HCT116 (cell line): ENCODE results near the gene SFTPA1. TPM values are rescaled to one million over a fixed set of nuclear protein-coding genes. Genes with fewer than 3 reads are reported as not detected.

Experiments used
- ATAC-seq: fragments of 200-7000 bp; cut with Tn5 transposase; 2 replicates; pipeline ENCODE4 v1.9.1; 2020; ENCODE audit warnings: mild to moderate bottlenecking, moderate library complexity
- BruUV-seq: library from RNA; stranded (reverse); fragments of 400-500 nt; replicated peaks from 2 replicates; lab custom pipeline; 2021; lab: Mats Ljungman, UMichigan
- CTCF ChIA-PET: fragments of 300-600 bp; sonication (Branson Sonifier 250); formaldehyde crosslinking; loops from one replicate; lab custom pipeline; 2021; ENCODE audit warnings: antibody characterized with exemption; lab: Charles Lee
- POLR2A ChIA-PET: fragments of 300-600, 350-600 bp; sonication (Branson Sonifier 250); formaldehyde crosslinking; loops from one replicate; lab custom pipeline; 2021; ENCODE audit warnings: antibody characterized with exemption; lab: Charles Lee
- RAD21 ChIA-PET, 2 experiments: fragments of 300-600 bp; sonication (Branson Sonifier 250); formaldehyde crosslinking; loops; one replicate each; lab custom pipeline; 2023; ENCODE audit warnings: low total read pairs in 2 of 2; ENCODE audit not compliant: uncharacterized antibody in 2 of 2, unreplicated experiment in 2 of 2, low non-redundant PET in 1 of 2; lab: Charles Lee
- DNase-seq: peaks from one replicate; pipeline ENCODE4 v3.0.0-alpha.2; 2010; ENCODE audit warnings: low read depth, low spot score
- H2AFZ ChIP-seq: fragments of 200-600 bp; shearing (Covaris generic), sonication (generic); 2 replicates; pipeline ENCODE4 v1.6.1; 2017; ENCODE audit warnings: low read depth, mixed run types, mixed read lengths, antibody characterized with exemption, low read length; ENCODE audit not compliant: poor library complexity, severe bottlenecking
- H3K27ac ChIP-seq: 2 replicates; pipeline ENCODE4 v1.5.1; 2012; ENCODE audit warnings: low read depth, low read length
- H3K27me3 ChIP-seq: fragments of 200-600 bp; sonication (generic); 2 replicates; pipeline ENCODE4 v1.6.1; 2016; ENCODE audit warnings: mixed run types, low read length, mixed read lengths; ENCODE audit not compliant: insufficient read depth
- H3K36me3 ChIP-seq, 2 experiments: fragments of 200-500 bp in 1 of 2; fragments of 200-600 bp in 1 of 2; sonication (Bioruptor generic) in 1 of 2; sonication (generic) in 1 of 2; 2 replicates each; pipeline versions ENCODE4 v1.5.1 to v1.6.1; 2014 to 2016; ENCODE audit warnings: low read length in 2 of 2, inconsistent platforms in 1 of 2, mixed read lengths in 1 of 2, mixed run types in 1 of 2; ENCODE audit not compliant: insufficient read depth in 2 of 2, control insufficient read depth in 1 of 2
- H3K4me1 ChIP-seq, 2 experiments: fragments of 200-600 bp in 1 of 2; sonication (generic) in 1 of 2; 2 replicates each; pipeline versions ENCODE4 v1.5.1 to v1.6.1; 2012 to 2017; ENCODE audit warnings: low read length in 2 of 2, inconsistent platforms in 1 of 2, mild to moderate bottlenecking in 1 of 2, mixed read lengths in 1 of 2, mixed run types in 1 of 2, moderate library complexity in 1 of 2; ENCODE audit not compliant: insufficient read depth in 2 of 2, control insufficient read depth in 1 of 2
- H3K4me2 ChIP-seq: fragments of 200-600 bp; sonication (generic); 2 replicates; pipeline ENCODE4 v1.6.1; 2017; ENCODE audit warnings: mixed run types, low read length, mixed read lengths
- H3K4me3 ChIP-seq, 2 experiments: fragments of 200-600 bp in 1 of 2; sonication (generic) in 1 of 2; replicated peaks in 1 of 2; 2 replicates each; pipeline ENCODE4 v1.5.1; 2011 to 2016; ENCODE audit warnings: low read length in 2 of 2, control low read depth in 1 of 2, low read depth in 1 of 2, mild to moderate bottlenecking in 1 of 2, mixed read lengths in 1 of 2, mixed run types in 1 of 2
- H3K79me2 ChIP-seq: fragments of 200-600 bp; sonication (generic); 2 replicates; pipeline ENCODE4 v1.6.1; 2017; ENCODE audit warnings: mild to moderate bottlenecking, mixed run types, low read length, moderate library complexity, mixed read lengths; ENCODE audit not compliant: insufficient read depth
- H3K9ac ChIP-seq: fragments of 200-600 bp; sonication (generic); 2 replicates; pipeline ENCODE4 v1.6.1; 2016; ENCODE audit warnings: low read length, mixed read lengths
- H3K9me2 ChIP-seq: fragments of 200-600 bp; sonication (generic), shearing (Covaris generic); 2 replicates; pipeline ENCODE4 v1.6.1; 2017; ENCODE audit warnings: mixed run types, mild to moderate bottlenecking, moderate library complexity; ENCODE audit not compliant: insufficient read depth
- H3K9me3 ChIP-seq, 2 experiments: fragments of 200-500 bp in 1 of 2; fragments of 200-600 bp in 1 of 2; sonication (Bioruptor generic) in 1 of 2; sonication (generic) in 1 of 2; 2 replicates each; pipeline ENCODE4 v1.6.1; 2014 to 2017; ENCODE audit warnings: low read length in 2 of 2, mixed read lengths in 2 of 2, inconsistent platforms in 1 of 2, low read depth in 1 of 2, mild to moderate bottlenecking in 1 of 2, mixed run types in 1 of 2, moderate library complexity in 1 of 2; ENCODE audit not compliant: control insufficient read depth in 1 of 2, insufficient read depth in 1 of 2
- H4K20me1 ChIP-seq: fragments of 200-600 bp; sonication (generic), shearing (Covaris generic); 2 replicates; pipeline ENCODE4 v1.6.1; 2017; ENCODE audit warnings: mixed run types, mild to moderate bottlenecking, moderate library complexity; ENCODE audit not compliant: insufficient read depth
- ATF3 ChIP-seq: IDR thresholded peaks from 2 replicates; pipeline ENCODE4 v1.6.1; 2012
- FOSL1 ChIP-seq: IDR thresholded peaks from 2 replicates; pipeline ENCODE4 v1.6.1; 2012; ENCODE audit warnings: low read depth
- POLR2A ChIP-seq: IDR thresholded peaks from 2 replicates; pipeline ENCODE4 v1.7.0; 2011; ENCODE audit warnings: borderline replicate concordance; ENCODE audit not compliant: insufficient read depth, insufficient read length; ENCODE audit errors: extremely low read depth
- RAD21 ChIP-seq: IDR thresholded peaks from 2 replicates; pipeline ENCODE4 v1.6.1; 2012; ENCODE audit warnings: low read depth, mild to moderate bottlenecking
- TCF7L2 ChIP-seq: IDR thresholded peaks from 2 replicates; pipeline ENCODE4 v1.7.0; 2011; ENCODE audit warnings: borderline replicate concordance, inconsistent platforms; ENCODE audit not compliant: insufficient read depth, insufficient read length; ENCODE audit errors: extremely low read depth
- YY1 ChIP-seq: IDR thresholded peaks from 2 replicates; pipeline ENCODE4 v1.6.1; 2011; ENCODE audit warnings: low read length, low read depth, moderate library complexity, mild to moderate bottlenecking; ENCODE audit not compliant: insufficient replicate concordance; ENCODE audit errors: extremely low read depth
- ZBTB33 ChIP-seq: IDR thresholded peaks from 2 replicates; pipeline ENCODE4 v1.6.1; 2011; ENCODE audit warnings: mild to moderate bottlenecking, low read length, moderate library complexity; ENCODE audit not compliant: insufficient replicate concordance; ENCODE audit errors: extremely low read depth
- intact Hi-C: fragments of 100-400 bp; cut with micrococcal nuclease; formaldehyde crosslinking; loops from 2 replicates; pipeline ENCODE4 v1.10.0; 2022
- total RNA-seq: library from RNA; stranded (reverse); gene quantifications from one replicate; pipeline ENCODE4 v1.2.1, GENCODE V29; 2021; ENCODE audit not compliant: unreplicated experiment
- TF ChIP-seq, protein P1 (sequence below), 3 experiments: fragments of 200-600 bp in 1 of 3; sonication (generic) in 1 of 3; IDR thresholded peaks in 2 of 3; conservative IDR thresholded peaks in 1 of 3; 2 replicates each; pipeline ENCODE4 v1.5.1; 2012 to 2017; ENCODE audit warnings: low read depth in 2 of 3, low read length in 2 of 3, antibody characterized with exemption in 1 of 3, borderline replicate concordance in 1 of 3, control low read depth in 1 of 3, mild to moderate bottlenecking in 1 of 3, mixed read lengths in 1 of 3, mixed run types in 1 of 3, moderate library complexity in 1 of 3; ENCODE audit not compliant: insufficient read depth in 1 of 3
- TF ChIP-seq, protein P2 (sequence below): IDR thresholded peaks from 2 replicates; pipeline ENCODE4 v1.6.1; 2012

The SFTPA1 gene
- total RNA-seq, 1 experiment from 2014 or later = 6.5 TPM

- ChIA-PET POLR2A (no interaction called here), CTCF (interaction anchor here (1.2 kb wide), 1 partner anchor 484 kb away, joined by 3 read pairs; no protein-coding TSS in a partner anchor), RAD21 (no interaction called here)
- Histone ChIP-seq H3K79me2 (no peaks in the 10 kb centered on the region), H2AFZ (no peak overlapping the region), H3K4me2 (no peak overlapping the region), H3K4me1 (no peaks in the 10 kb centered on the region), H3K36me3 (no peaks in the 10 kb centered on the region), H3K9me3 (no peaks in the 10 kb centered on the region), H3K9me2 (no peaks in the 10 kb centered on the region), H4K20me1 (no peaks in the 10 kb centered on the region), H3K27me3 (no peaks in the 10 kb centered on the region), H3K27ac (no peak overlapping the region), H3K4me3 (no peak overlapping the region), H3K9ac (no peak overlapping the region)
- TF ChIP-seq FOSL1 = no peak
- DNase-seq (no peak), ATAC-seq (no peak)
- intact Hi-C loops = loop anchor here (10.0 kb wide), 1 partner anchor 484 kb away; no protein-coding TSS in a partner anchor
- BruUV-seq = no TSS peak
Measured at GRCh38 chr10:79561257-79561656, 49.5 kb upstream of the SFTPA1 start.

- H3K9me2 ChIP-seq = no peaks in the 10 kb centered on the region
- CTCF ChIA-PET = no interaction called here
- BruUV-seq = no TSS peak
Measured at GRCh38 chr10:79562135-79562756, 48.5 kb upstream of the SFTPA1 start.

More at GRCh38 chr10:79562135-79562756, 48.5 kb upstream of the SFTPA1 start:
- intact Hi-C loops = loop anchor here (1.0 to 10.0 kb wide), 3 partner anchors 47 to 483 kb away; no protein-coding TSS in a partner anchor
- RAD21 ChIA-PET = no interaction called here
- ATAC-seq (peak; percentile 98), DNase-seq (peak; percentile 34)
- no peaks in the 10 kb centered on the region for H4K20me1 ChIP-seq
- no peaks in the 10 kb centered on the region for H3K9me3 ChIP-seq
- no peaks in the 10 kb centered on the region for H3K79me2 ChIP-seq
- H3K4me1 ChIP-seq = no peaks in the 10 kb centered on the region
- POLR2A ChIA-PET = no interaction called here
- peak; percentile 83 for TF ChIP-seq RAD21
- peak; percentile 17 for TF ChIP-seq TCF7L2
- no peak for TF ChIP-seq POLR2A
- TF ChIP-seq ATF3 = no peak
- TF ChIP-seq, protein P1, sequence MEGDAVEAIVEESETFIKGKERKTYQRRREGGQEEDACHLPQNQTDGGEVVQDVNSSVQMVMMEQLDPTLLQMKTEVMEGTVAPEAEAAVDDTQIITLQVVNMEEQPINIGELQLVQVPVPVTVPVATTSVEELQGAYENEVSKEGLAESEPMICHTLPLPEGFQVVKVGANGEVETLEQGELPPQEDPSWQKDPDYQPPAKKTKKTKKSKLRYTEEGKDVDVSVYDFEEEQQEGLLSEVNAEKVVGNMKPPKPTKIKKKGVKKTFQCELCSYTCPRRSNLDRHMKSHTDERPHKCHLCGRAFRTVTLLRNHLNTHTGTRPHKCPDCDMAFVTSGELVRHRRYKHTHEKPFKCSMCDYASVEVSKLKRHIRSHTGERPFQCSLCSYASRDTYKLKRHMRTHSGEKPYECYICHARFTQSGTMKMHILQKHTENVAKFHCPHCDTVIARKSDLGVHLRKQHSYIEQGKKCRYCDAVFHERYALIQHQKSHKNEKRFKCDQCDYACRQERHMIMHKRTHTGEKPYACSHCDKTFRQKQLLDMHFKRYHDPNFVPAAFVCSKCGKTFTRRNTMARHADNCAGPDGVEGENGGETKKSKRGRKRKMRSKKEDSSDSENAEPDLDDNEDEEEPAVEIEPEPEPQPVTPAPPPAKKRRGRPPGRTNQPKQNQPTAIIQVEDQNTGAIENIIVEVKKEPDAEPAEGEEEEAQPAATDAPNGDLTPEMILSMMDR (IDR thresholded peaks at IDR 0.05 in 2 of 3, conservative IDR thresholded peaks at IDR 0.05 in 1 of 3; ENCODE audit: borderline replicate concordance in 1 of 3, insufficient read depth in 1 of 3, low read depth in 2 of 3, low read length in 2 of 3) = peak; percentile 82 to 95 (median 94)
- TF ChIP-seq YY1 = no peak
- TF ChIP-seq, protein P2, sequence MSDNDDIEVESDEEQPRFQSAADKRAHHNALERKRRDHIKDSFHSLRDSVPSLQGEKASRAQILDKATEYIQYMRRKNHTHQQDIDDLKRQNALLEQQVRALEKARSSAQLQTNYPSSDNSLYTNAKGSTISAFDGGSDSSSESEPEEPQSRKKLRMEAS = 0 out of 2 replicates have a peak, but pooled peaks have one; percentile 43
- no peak for TF ChIP-seq ZBTB33
- no peak overlapping the region for H3K27ac ChIP-seq
- no peaks in the 10 kb centered on the region for H3K36me3 ChIP-seq
- no peak overlapping the region for H3K4me2 ChIP-seq
- no peak overlapping the region for H3K4me3 ChIP-seq
- no peak overlapping the region for H3K9ac ChIP-seq
- H3K27me3 ChIP-seq = no peaks in the 10 kb centered on the region
- peak overlapping the region; percentile 64 for H2AFZ ChIP-seq
